ENCODE results near the gene WFDC1.

DNA sequence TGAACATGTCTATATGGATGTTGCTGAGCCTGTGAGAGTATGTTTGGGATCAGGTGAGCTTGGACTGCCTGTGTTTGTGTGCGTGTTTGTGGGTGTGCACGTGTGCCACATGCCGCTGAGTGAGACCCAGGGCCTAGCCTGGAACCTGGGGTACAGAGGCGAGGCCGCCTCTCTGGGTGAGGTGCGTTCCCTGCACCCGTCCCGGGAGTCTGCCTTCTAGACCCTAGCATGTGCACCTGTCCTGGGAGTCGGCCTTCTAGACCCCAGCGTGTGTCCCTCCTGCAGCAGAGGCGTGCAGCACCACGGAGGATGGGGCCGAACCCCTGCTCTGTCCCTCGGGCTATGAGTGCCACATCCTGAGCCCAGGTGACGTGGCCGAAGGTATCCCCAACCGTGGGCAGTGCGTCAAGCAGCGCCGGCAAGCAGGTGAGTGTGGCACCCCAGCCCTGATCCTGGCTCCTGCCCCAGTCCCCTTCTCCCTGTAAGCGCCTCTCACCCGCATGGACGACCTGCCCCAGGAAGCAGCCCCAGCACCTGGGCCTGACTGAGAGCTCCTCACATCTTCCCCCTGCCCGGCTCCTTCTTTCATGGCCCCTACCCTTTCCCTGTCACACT, 24.6 kb downstream of the WFDC1 start:
- TF ChIP-seq POLR2A (IDR thresholded peaks at IDR 0.05), result no peak
- TF ChIP-seq, protein P1, sequence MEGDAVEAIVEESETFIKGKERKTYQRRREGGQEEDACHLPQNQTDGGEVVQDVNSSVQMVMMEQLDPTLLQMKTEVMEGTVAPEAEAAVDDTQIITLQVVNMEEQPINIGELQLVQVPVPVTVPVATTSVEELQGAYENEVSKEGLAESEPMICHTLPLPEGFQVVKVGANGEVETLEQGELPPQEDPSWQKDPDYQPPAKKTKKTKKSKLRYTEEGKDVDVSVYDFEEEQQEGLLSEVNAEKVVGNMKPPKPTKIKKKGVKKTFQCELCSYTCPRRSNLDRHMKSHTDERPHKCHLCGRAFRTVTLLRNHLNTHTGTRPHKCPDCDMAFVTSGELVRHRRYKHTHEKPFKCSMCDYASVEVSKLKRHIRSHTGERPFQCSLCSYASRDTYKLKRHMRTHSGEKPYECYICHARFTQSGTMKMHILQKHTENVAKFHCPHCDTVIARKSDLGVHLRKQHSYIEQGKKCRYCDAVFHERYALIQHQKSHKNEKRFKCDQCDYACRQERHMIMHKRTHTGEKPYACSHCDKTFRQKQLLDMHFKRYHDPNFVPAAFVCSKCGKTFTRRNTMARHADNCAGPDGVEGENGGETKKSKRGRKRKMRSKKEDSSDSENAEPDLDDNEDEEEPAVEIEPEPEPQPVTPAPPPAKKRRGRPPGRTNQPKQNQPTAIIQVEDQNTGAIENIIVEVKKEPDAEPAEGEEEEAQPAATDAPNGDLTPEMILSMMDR (IDR thresholded peaks at IDR 0.05), result no peak
